ENCODE results near the gene PRPH2. TPM values are rescaled to one million over a fixed set of nuclear protein-coding genes. Genes with fewer than 3 reads are reported as not detected.

Gene PRPH2
- total and polyA plus RNA-seq, 2 donors (not counting 1 experiment from before 2014, with no cell fraction given): 0.03 to 0.15 TPM

GRCh38 chr6:42720739-42721138, 1.7 kb downstream of the PRPH2 start:
- H3K4me1 ChIP-seq (ENCODE audit: control insufficient read depth in 2 of 2, insufficient read depth in 2 of 2, low read length in 2 of 2): peaks cover under 1% of the 10 kb centered on the region in 2 donors
- no peaks in the 10 kb centered on the region for H3K36me3 ChIP-seq (replicated peaks in 1 of 2; ENCODE audit: control extremely low read depth in 1 of 2, control insufficient read depth in 1 of 2, extremely low read depth in 1 of 2, insufficient read depth in 2 of 2, low read length in 1 of 2)
- no peaks in the 10 kb centered on the region for H3K9me3 ChIP-seq (ENCODE audit: control extremely low read depth in 1 of 3, control insufficient read depth in 2 of 3, insufficient read depth in 1 of 3, low read length in 2 of 3)
- Mint-ChIP-seq H3K27me3 (peaks cover 7% of the 10 kb centered on the region), H3K27ac (no peak overlapping the region), H3K9me3 (ENCODE audit: insufficient read depth) (no peaks in the 10 kb centered on the region), H3K4me1 (peaks cover under 1% of the 10 kb centered on the region), H3K4me3 (no peak overlapping the region)
- H3K9ac ChIP-seq (ENCODE audit: low read length): no peak overlapping the region
- DNase-seq (no peak), ATAC-seq (ENCODE audit: low read depth) (no peak)
- CTCF ChIA-PET: interaction anchor here (0.9 to 1.0 kb wide), 2 partner anchors 50 to 59 kb away, joined by 3 to 4 read pairs; no protein-coding TSS in a partner anchor
- 92% methylated on average over 2 of the region's 8 CpGs for WGBS (ENCODE audit: insufficient coverage)
- H3K27me3 ChIP-seq (replicated peaks in 1 of 4; ENCODE audit: control extremely low read depth in 1 of 4, control insufficient read depth in 3 of 4, insufficient read depth in 4 of 4, low read length in 3 of 4): peaks cover 0 to 3% (median 0%) of the 10 kb centered on the region in 4 experiments
- H3K4me2 ChIP-seq (replicated peaks; ENCODE audit: low read depth, low read length, poor library complexity, severe bottlenecking): no peak overlapping the region
- POLR2A ChIA-PET: interaction anchor here (0.6 kb wide), 1 partner anchor 190 kb away, joined by 4 read pairs; no protein-coding TSS in a partner anchor
- no peak for TF ChIP-seq EZH2 (IDR thresholded peaks at IDR 0.05; ENCODE audit: borderline replicate concordance, insufficient read depth, low read depth, low read length, poor library complexity, severe bottlenecking)
- TF ChIP-seq CTCF (IDR thresholded peaks at IDR 0.05): no peak
- no peak overlapping the region for H2AFZ ChIP-seq (ENCODE audit: insufficient read depth, low read depth, low read length, poor library complexity, severe bottlenecking)
- no peaks in the 10 kb centered on the region for H3K79me2 ChIP-seq (ENCODE audit: control insufficient read depth, insufficient read depth, low read length)
- no peak overlapping the region for H3K4me3 ChIP-seq (ENCODE audit: control extremely low read depth in 1 of 5, extremely low read depth in 1 of 5, insufficient read depth in 1 of 5, low read depth in 2 of 5, low read length in 4 of 5)
- no peak overlapping the region for H3K27ac ChIP-seq (ENCODE audit: low read length in 2 of 2)
- no peaks in the 10 kb centered on the region for H4K20me1 ChIP-seq (ENCODE audit: control insufficient read depth, insufficient read depth, low read length, poor library complexity, severe bottlenecking)
- intact Hi-C loops (cut with micrococcal nuclease): loop anchor here (10.0 kb wide), 1 partner anchor 936 kb away; the partner anchor contains the start of genes PRICKLE4 and TOMM6

- CTCF ChIA-PET: interaction anchor here (0.6 kb wide), 1 partner anchor 54 kb away, joined by 3 read pairs; no protein-coding TSS in a partner anchor
- H3K27me3 Mint-ChIP-seq: peaks cover 3% of the 10 kb centered on the region
- no peak overlapping the region for H3K4me3 Mint-ChIP-seq
These were observed 6.5 kb downstream of the PRPH2 start for GRCh38 chr6:42715871-42716270.

More at GRCh38 chr6:42715871-42716270, 6.5 kb downstream of the PRPH2 start:
- H3K79me2 ChIP-seq (ENCODE audit: control insufficient read depth, insufficient read depth, low read length): no peaks in the 10 kb centered on the region
- Mint-ChIP-seq H3K27ac (no peak overlapping the region), H3K9me3 (ENCODE audit: insufficient read depth) (peaks cover 3% of the 10 kb centered on the region), H3K4me1 (no peaks in the 10 kb centered on the region)
- no peak overlapping the region for H2AFZ ChIP-seq (ENCODE audit: insufficient read depth, low read depth, low read length, poor library complexity, severe bottlenecking)
- H3K27me3 ChIP-seq (replicated peaks in 1 of 4; ENCODE audit: control extremely low read depth in 1 of 4, control insufficient read depth in 3 of 4, insufficient read depth in 4 of 4, low read length in 3 of 4): peaks cover 0 to 3% (median 0%) of the 10 kb centered on the region in 4 experiments
- H3K27ac ChIP-seq (ENCODE audit: low read length in 2 of 2): no peak overlapping the region
- H3K9me3 ChIP-seq (ENCODE audit: control extremely low read depth in 1 of 3, control insufficient read depth in 2 of 3, insufficient read depth in 1 of 3, low read length in 2 of 3): peaks cover 0 to 9% (median 8%) of the 10 kb centered on the region in 3 donors
- TF ChIP-seq CTCF (IDR thresholded peaks at IDR 0.05) (no peak), EZH2 (IDR thresholded peaks at IDR 0.05; ENCODE audit: borderline replicate concordance, insufficient read depth, low read depth, low read length, poor library complexity, severe bottlenecking) (no peak)
- DNase-seq (no peak), ATAC-seq (ENCODE audit: low read depth) (no peak)
- intact Hi-C loops (cut with micrococcal nuclease): no loop called here
- H3K4me1 ChIP-seq (ENCODE audit: control insufficient read depth in 2 of 2, insufficient read depth in 2 of 2, low read length in 2 of 2): no peaks in the 10 kb centered on the region
- no peaks in the 10 kb centered on the region for H4K20me1 ChIP-seq (ENCODE audit: control insufficient read depth, insufficient read depth, low read length, poor library complexity, severe bottlenecking)
- no peaks in the 10 kb centered on the region for H3K36me3 ChIP-seq (replicated peaks in 1 of 2; ENCODE audit: control extremely low read depth in 1 of 2, control insufficient read depth in 1 of 2, extremely low read depth in 1 of 2, insufficient read depth in 2 of 2, low read length in 1 of 2)
- H3K4me3 ChIP-seq (ENCODE audit: control extremely low read depth in 1 of 5, extremely low read depth in 1 of 5, insufficient read depth in 1 of 5, low read depth in 2 of 5, low read length in 4 of 5): no peak overlapping the region
- POLR2A ChIA-PET: no interaction called here
- WGBS (ENCODE audit: insufficient coverage): 93% methylated on average over 3 of the region's 4 CpGs
- no peak overlapping the region for H3K4me2 ChIP-seq (replicated peaks; ENCODE audit: low read depth, low read length, poor library complexity, severe bottlenecking)
- H3K9ac ChIP-seq (ENCODE audit: low read length): no peak overlapping the region

Data from B cell (primary cell).